SK-N-SH (cell line): ENCODE measurements around the gene MIXL1. TPM values are rescaled to one million over a fixed set of nuclear protein-coding genes. Genes with fewer than 3 reads are reported as not detected.

Experiments used
- CTCF ChIA-PET: fragments of 300-600, 350-600 bp; formaldehyde crosslinking; extraction: SDS; loops from one replicate; lab custom pipeline; 2021; lab: Yijun Ruan, JAX
- POLR2A ChIA-PET: fragments of 350-600 bp; sonication (Branson Sonifier 250); formaldehyde crosslinking; extraction: SDS; loops from one replicate; lab custom pipeline; 2020; ENCODE audit warnings: antibody characterized with exemption, inconsistent platforms; lab: Yijun Ruan, JAX
- DNase-seq: peaks from one replicate; pipeline ENCODE4 v3.0.0; 2012
- H2AFZ ChIP-seq: fragments of 200-600 bp; sonication (generic); 2 replicates; pipeline ENCODE4 v1.8.1; 2016; ENCODE audit warnings: antibody characterized with exemption, mild to moderate bottlenecking, low read depth
- H3F3A ChIP-seq: fragments of 200-600 bp; sonication (generic); replicated peaks from 2 replicates; pipeline ENCODE3; 2016; ENCODE audit warnings: antibody characterized with exemption, mild to moderate bottlenecking; ENCODE audit not compliant: insufficient read depth
- H3K27ac ChIP-seq, 2 experiments: fragments of 200-500 bp in 1 of 2; fragments of 200-600 bp in 1 of 2; sonication (Bioruptor generic) in 1 of 2; sonication (generic), shearing (Covaris generic) in 1 of 2; 2 replicates each; pipeline versions ENCODE4 v1.5.1 to v1.6.1; 2014 to 2016; ENCODE audit warnings: low read depth in 2 of 2, inconsistent platforms in 1 of 2, low read length in 1 of 2, mild to moderate bottlenecking in 1 of 2, mixed read lengths in 1 of 2
- H3K27me3 ChIP-seq: fragments of 200-600 bp; sonication (generic), shearing (Covaris generic); 2 replicates; pipeline ENCODE4 v1.6.1; 2016; ENCODE audit warnings: mixed run types; ENCODE audit not compliant: insufficient read depth
- H3K36me3 ChIP-seq, 2 experiments: fragments of 200-500 bp in 1 of 2; fragments of 200-600 bp in 1 of 2; sonication (Bioruptor generic) in 1 of 2; sonication (generic) in 1 of 2; replicated peaks in 1 of 2; 2 replicates each; pipeline versions ENCODE3 to v1.5.1; 2014 to 2016; ENCODE audit warnings: low read length in 1 of 2, mild to moderate bottlenecking in 1 of 2; ENCODE audit not compliant: insufficient read depth in 2 of 2, control insufficient read depth in 1 of 2
- H3K4me1 ChIP-seq, 2 experiments: fragments of 200-500 bp in 1 of 2; fragments of 200-600 bp in 1 of 2; sonication (Bioruptor generic) in 1 of 2; sonication (generic), shearing (Covaris generic) in 1 of 2; 2 replicates each; pipeline versions ENCODE4 v1.5.1 to v1.6.1; 2014 to 2016; ENCODE audit warnings: low read depth in 1 of 2, low read length in 1 of 2, mixed run types in 1 of 2; ENCODE audit not compliant: insufficient read depth in 2 of 2, control insufficient read depth in 1 of 2
- H3K4me2 ChIP-seq: fragments of 200-600 bp; sonication (generic), shearing (Covaris generic); 2 replicates; pipeline ENCODE4 v1.6.1; 2017; ENCODE audit warnings: mixed run types
- H3K4me3 ChIP-seq, 2 experiments: fragments of 200-500 bp in 1 of 2; fragments of 200-600 bp in 1 of 2; sonication (Bioruptor generic) in 1 of 2; sonication (generic), shearing (Covaris generic) in 1 of 2; 2 replicates each; pipeline versions ENCODE4 v1.5.1 to v1.8.1; 2014 to 2016; ENCODE audit warnings: low read depth in 2 of 2, inconsistent platforms in 1 of 2, low read length in 1 of 2, mild to moderate bottlenecking in 1 of 2, mixed read lengths in 1 of 2, moderate library complexity in 1 of 2
- H3K79me2 ChIP-seq: fragments of 200-600 bp; sonication (generic); 2 replicates; pipeline ENCODE4 v1.8.1; 2017; ENCODE audit warnings: mild to moderate bottlenecking; ENCODE audit not compliant: insufficient read depth
- H3K9ac ChIP-seq: fragments of 200-600 bp; sonication (generic); 2 replicates; pipeline ENCODE4 v1.6.1; 2017; ENCODE audit warnings: mixed run types
- H3K9me2 ChIP-seq: fragments of 200-600 bp; sonication (generic); 2 replicates; pipeline ENCODE4 v1.6.1; 2017; ENCODE audit warnings: mixed run types
- H3K9me3 ChIP-seq: fragments of 200-600 bp; sonication (generic); 2 replicates; pipeline ENCODE4 v1.6.1; 2017; ENCODE audit warnings: mixed run types, mild to moderate bottlenecking, moderate library complexity
- H4K20me1 ChIP-seq: fragments of 200-600 bp; sonication (generic); 2 replicates; pipeline ENCODE4 v1.6.1; 2017; ENCODE audit warnings: mild to moderate bottlenecking, mixed run types; ENCODE audit not compliant: insufficient read depth
- CHD2 ChIP-seq: fragments of 150-350 bp; IDR thresholded peaks from 2 replicates; pipeline ENCODE4 v1.6.1; 2018; ENCODE audit warnings: low read length; ENCODE audit not compliant: partially characterized antibody
- FOSL2 ChIP-seq: IDR thresholded peaks from 2 replicates; pipeline ENCODE4 v1.4.0; 2012; ENCODE audit warnings: low read depth, mild to moderate bottlenecking, moderate library complexity, borderline replicate concordance
- MXI1 ChIP-seq: IDR thresholded peaks from 2 replicates; pipeline ENCODE4 v1.6.1; 2012; ENCODE audit warnings: mild to moderate bottlenecking, low read depth, low read length, improper control_type of control experiment
- NFIC ChIP-seq: IDR thresholded peaks from 2 replicates; pipeline ENCODE4 v1.4.0; 2012; ENCODE audit warnings: borderline replicate concordance
- POLR2AphosphoS5 ChIP-seq: IDR thresholded peaks from 2 replicates; pipeline ENCODE4 v1.6.1; 2012; ENCODE audit warnings: low read depth, low read length
- RCOR1 ChIP-seq: fragments of 150-350 bp; IDR thresholded peaks from 2 replicates; pipeline ENCODE4 v1.6.1; 2017; ENCODE audit warnings: antibody characterized with exemption, low read length
- RXRA ChIP-seq: IDR thresholded peaks from 2 replicates; pipeline ENCODE4 v1.4.0; 2012; ENCODE audit warnings: low read depth, mild to moderate bottlenecking, borderline replicate concordance
- TAF1 ChIP-seq: IDR thresholded peaks from 2 replicates; pipeline ENCODE4 v1.6.1; 2012; ENCODE audit warnings: low read depth, mild to moderate bottlenecking, low read length, moderate library complexity, borderline replicate concordance
- TCF12 ChIP-seq: IDR thresholded peaks from 2 replicates; pipeline ENCODE4 v1.4.0; 2012
- TEAD4 ChIP-seq: IDR thresholded peaks from 2 replicates; pipeline ENCODE4 v1.4.0; 2012; ENCODE audit warnings: mild to moderate bottlenecking, borderline replicate concordance; ENCODE audit not compliant: insufficient read depth
- USF2 ChIP-seq: fragments of 150-350 bp; IDR thresholded peaks from 2 replicates; pipeline ENCODE4 v1.6.1; 2017; ENCODE audit warnings: antibody characterized with exemption, low read length, low read depth, borderline replicate concordance
- WGBS: methylation state at CpG from one replicate; pipeline ENCODE4 v1.1.6; 2017; ENCODE audit warnings: low lambda C conversion rate; 5-methylcytosine and 5-hydroxymethylcytosine counted together
- polyA plus RNA-seq, 3 experiments: library from polyadenylated mRNA; depleted of rRNA; stranded (reverse); fragments of >200 nt; gene quantifications; 2 replicates each; pipeline ENCODE4 v1.2.3, GENCODE V29; 2012
- TF ChIP-seq, protein P1 (sequence below): IDR thresholded peaks from 2 replicates; pipeline ENCODE4 v1.6.1; 2012; ENCODE audit warnings: mild to moderate bottlenecking, low read depth, low read length, moderate library complexity
- TF ChIP-seq, protein P2 (sequence below): IDR thresholded peaks from 2 replicates; pipeline ENCODE4 v1.4.0; 2012; ENCODE audit warnings: low read depth, borderline replicate concordance
- TF ChIP-seq, protein P3 (sequence below): fragments of 200-600 bp; sonication (generic); IDR thresholded peaks from 2 replicates; pipeline ENCODE4 v1.6.1; 2017; ENCODE audit warnings: antibody characterized with exemption, mild to moderate bottlenecking, moderate library complexity

MIXL1 gene
- polyA plus RNA-seq, 1 of the 3 experiments (the other 2 are of a cell fraction): 0.03 TPM

- TF ChIP-seq, protein P1, sequence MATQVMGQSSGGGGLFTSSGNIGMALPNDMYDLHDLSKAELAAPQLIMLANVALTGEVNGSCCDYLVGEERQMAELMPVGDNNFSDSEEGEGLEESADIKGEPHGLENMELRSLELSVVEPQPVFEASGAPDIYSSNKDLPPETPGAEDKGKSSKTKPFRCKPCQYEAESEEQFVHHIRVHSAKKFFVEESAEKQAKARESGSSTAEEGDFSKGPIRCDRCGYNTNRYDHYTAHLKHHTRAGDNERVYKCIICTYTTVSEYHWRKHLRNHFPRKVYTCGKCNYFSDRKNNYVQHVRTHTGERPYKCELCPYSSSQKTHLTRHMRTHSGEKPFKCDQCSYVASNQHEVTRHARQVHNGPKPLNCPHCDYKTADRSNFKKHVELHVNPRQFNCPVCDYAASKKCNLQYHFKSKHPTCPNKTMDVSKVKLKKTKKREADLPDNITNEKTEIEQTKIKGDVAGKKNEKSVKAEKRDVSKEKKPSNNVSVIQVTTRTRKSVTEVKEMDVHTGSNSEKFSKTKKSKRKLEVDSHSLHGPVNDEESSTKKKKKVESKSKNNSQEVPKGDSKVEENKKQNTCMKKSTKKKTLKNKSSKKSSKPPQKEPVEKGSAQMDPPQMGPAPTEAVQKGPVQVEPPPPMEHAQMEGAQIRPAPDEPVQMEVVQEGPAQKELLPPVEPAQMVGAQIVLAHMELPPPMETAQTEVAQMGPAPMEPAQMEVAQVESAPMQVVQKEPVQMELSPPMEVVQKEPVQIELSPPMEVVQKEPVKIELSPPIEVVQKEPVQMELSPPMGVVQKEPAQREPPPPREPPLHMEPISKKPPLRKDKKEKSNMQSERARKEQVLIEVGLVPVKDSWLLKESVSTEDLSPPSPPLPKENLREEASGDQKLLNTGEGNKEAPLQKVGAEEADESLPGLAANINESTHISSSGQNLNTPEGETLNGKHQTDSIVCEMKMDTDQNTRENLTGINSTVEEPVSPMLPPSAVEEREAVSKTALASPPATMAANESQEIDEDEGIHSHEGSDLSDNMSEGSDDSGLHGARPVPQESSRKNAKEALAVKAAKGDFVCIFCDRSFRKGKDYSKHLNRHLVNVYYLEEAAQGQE: no peak
- TF ChIP-seq NFIC (no peak), TAF1 (no peak), CHD2 (no peak), MXI1 (no peak), FOSL2 (no peak)
Observed at GRCh38 chr1:226204198-226204597, 19.3 kb upstream of the MIXL1 start (continued).

DNA sequence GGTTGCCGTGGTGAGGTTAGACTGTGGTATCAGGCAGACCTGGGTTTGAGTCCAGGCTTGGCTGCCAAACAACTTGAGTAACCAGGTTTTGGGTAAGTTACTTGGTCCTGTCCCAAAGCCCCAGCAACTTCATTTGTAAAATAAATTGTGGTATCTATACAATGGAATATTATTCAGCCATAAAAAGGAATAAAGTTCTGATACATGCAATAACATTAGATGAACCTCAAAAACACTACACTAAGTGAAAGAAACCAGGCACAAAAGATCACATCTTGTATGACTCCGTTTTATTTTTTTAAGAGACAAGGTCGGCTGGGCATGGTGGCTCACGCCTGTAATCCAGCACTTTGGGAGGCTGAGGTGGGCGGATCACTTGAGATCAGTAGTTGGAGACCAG is 16.4 kb upstream of the MIXL1 start:
- CTCF ChIA-PET: interaction anchor here (0.7 to 1.1 kb wide), 2 partner anchors 10 to 12 kb away, joined by 3 to 6 read pairs; no protein-coding TSS in a partner anchor
- Histone ChIP-seq H3K9me3 (no peaks in the 10 kb centered on the region), H3K36me3 (no peaks in the 10 kb centered on the region)

GRCh38 chr1:226209307-226210059 is 14.0 kb upstream of the MIXL1 start:
- Histone ChIP-seq H3K4me1 (no peaks in the 10 kb centered on the region), H3K9me3 (no peaks in the 10 kb centered on the region), H3K27ac (no peak overlapping the region), H4K20me1 (no peaks in the 10 kb centered on the region), H3K27me3 (no peaks in the 10 kb centered on the region), H2AFZ (no peak overlapping the region), H3K36me3 (no peaks in the 10 kb centered on the region), H3K9ac (no peak overlapping the region), H3K9me2 (no peaks in the 10 kb centered on the region), H3K79me2 (no peaks in the 10 kb centered on the region), H3K4me2 (no peak overlapping the region), H3F3A (no peaks in the 10 kb centered on the region), H3K4me3 (no peak overlapping the region)
- 84% methylated on average over 12 of the region's 17 CpGs for WGBS
- ChIA-PET POLR2A (no interaction called here), CTCF (interaction anchor here (0.9 to 2.4 kb wide), 2 partner anchors 13 to 84 kb away, joined by 3 to 14 read pairs; no protein-coding TSS in a partner anchor)
- DNase-seq: no peak
- TF ChIP-seq RCOR1 (no peak), RXRA (no peak), TEAD4 (no peak), TCF12 (no peak), POLR2AphosphoS5 (no peak)
- TF ChIP-seq, protein P2, sequence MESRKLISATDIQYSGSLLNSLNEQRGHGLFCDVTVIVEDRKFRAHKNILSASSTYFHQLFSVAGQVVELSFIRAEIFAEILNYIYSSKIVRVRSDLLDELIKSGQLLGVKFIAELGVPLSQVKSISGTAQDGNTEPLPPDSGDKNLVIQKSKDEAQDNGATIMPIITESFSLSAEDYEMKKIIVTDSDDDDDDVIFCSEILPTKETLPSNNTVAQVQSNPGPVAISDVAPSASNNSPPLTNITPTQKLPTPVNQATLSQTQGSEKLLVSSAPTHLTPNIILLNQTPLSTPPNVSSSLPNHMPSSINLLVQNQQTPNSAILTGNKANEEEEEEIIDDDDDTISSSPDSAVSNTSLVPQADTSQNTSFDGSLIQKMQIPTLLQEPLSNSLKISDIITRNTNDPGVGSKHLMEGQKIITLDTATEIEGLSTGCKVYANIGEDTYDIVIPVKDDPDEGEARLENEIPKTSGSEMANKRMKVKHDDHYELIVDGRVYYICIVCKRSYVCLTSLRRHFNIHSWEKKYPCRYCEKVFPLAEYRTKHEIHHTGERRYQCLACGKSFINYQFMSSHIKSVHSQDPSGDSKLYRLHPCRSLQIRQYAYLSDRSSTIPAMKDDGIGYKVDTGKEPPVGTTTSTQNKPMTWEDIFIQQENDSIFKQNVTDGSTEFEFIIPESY: no peak
- TF ChIP-seq, protein P3, sequence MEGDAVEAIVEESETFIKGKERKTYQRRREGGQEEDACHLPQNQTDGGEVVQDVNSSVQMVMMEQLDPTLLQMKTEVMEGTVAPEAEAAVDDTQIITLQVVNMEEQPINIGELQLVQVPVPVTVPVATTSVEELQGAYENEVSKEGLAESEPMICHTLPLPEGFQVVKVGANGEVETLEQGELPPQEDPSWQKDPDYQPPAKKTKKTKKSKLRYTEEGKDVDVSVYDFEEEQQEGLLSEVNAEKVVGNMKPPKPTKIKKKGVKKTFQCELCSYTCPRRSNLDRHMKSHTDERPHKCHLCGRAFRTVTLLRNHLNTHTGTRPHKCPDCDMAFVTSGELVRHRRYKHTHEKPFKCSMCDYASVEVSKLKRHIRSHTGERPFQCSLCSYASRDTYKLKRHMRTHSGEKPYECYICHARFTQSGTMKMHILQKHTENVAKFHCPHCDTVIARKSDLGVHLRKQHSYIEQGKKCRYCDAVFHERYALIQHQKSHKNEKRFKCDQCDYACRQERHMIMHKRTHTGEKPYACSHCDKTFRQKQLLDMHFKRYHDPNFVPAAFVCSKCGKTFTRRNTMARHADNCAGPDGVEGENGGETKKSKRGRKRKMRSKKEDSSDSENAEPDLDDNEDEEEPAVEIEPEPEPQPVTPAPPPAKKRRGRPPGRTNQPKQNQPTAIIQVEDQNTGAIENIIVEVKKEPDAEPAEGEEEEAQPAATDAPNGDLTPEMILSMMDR: no peak

More for the DNA sequence above, 16.4 kb upstream of the MIXL1 start:
- Histone ChIP-seq H3K9ac (no peak overlapping the region), H3K79me2 (no peaks in the 10 kb centered on the region), H3K27ac (no peak overlapping the region), H4K20me1 (no peaks in the 10 kb centered on the region), H3F3A (no peaks in the 10 kb centered on the region), H3K4me1 (no peaks in the 10 kb centered on the region), H2AFZ (no peak overlapping the region), H3K4me2 (no peak overlapping the region), H3K9me2 (no peaks in the 10 kb centered on the region), H3K27me3 (no peaks in the 10 kb centered on the region), H3K4me3 (no peak overlapping the region)
- TF ChIP-seq USF2 (no peak), TAF1 (no peak)
- POLR2A ChIA-PET: no interaction called here
- no peak for DNase-seq
- 67% methylated on average over 5 of the region's 5 CpGs for WGBS
